ENCODE data around the gene CPNE7.
"Not testable (repeated sequence)": the region's sequence is repeated elsewhere in the genome, so short reads cannot be mapped to it uniquely, and the experiment has no call there.

The CPNE7 gene

GRCh38 chr16:89581045-89581695 lies 5.6 kb downstream of the CPNE7 start:
- FAIRE-seq (no peak), DNase-seq (ENCODE audit: extremely low spot score, insufficient read length, low read depth) (no peak)

- no peak for FAIRE-seq
- DNase-seq (ENCODE audit: extremely low spot score, insufficient read length, low read depth), result no peak
These were observed 6.5 kb downstream of the CPNE7 start for GRCh38 chr16:89581861-89582563.

- DNase-seq (ENCODE audit: extremely low spot score, insufficient read length, low read depth) (no peak), FAIRE-seq (no peak)
These were observed 7.1 kb downstream of the CPNE7 start for GRCh38 chr16:89582614-89583196.

GRCh38 chr16:89583197-89583894 lies 7.8 kb downstream of the CPNE7 start:
- FAIRE-seq, result no peak

GRCh38 chr16:89583895-89584644 lies 8.5 kb downstream of the CPNE7 start:
- FAIRE-seq (no peak), DNase-seq (ENCODE audit: extremely low spot score, insufficient read length, low read depth) (no peak)

More at GRCh38 chr16:89583197-89583894, 7.8 kb downstream of the CPNE7 start:
- no peak for DNase-seq (ENCODE audit: extremely low spot score, insufficient read length, low read depth)

GRCh38 chr16:89584768-89585549 lies 9.4 kb downstream of the CPNE7 start:
- no peak for FAIRE-seq

GRCh38 chr16:89586218-89586617 lies 10.7 kb downstream of the CPNE7 start:
- DNase-seq (ENCODE audit: extremely low spot score, insufficient read length, low read depth), result no peak
- FAIRE-seq, result no peak

More at GRCh38 chr16:89584768-89585549, 9.4 kb downstream of the CPNE7 start:
- DNase-seq (ENCODE audit: extremely low spot score, insufficient read length, low read depth), result no peak

- no peak for DNase-seq (ENCODE audit: extremely low spot score, insufficient read length, low read depth)
- no peak for FAIRE-seq
These were observed 11.3 kb downstream of the CPNE7 start for GRCh38 chr16:89586853-89587252.

GRCh38 chr16:89587676-89588075 lies 12.1 kb downstream of the CPNE7 start:
- DNase-seq (ENCODE audit: extremely low spot score, insufficient read length, low read depth); FAIRE-seq: not testable (repeated sequence)

GRCh38 chr16:89588413-89589109 lies 13.0 kb downstream of the CPNE7 start:
- DNase-seq (ENCODE audit: extremely low spot score, insufficient read length, low read depth) (no peak), FAIRE-seq (no peak)

GRCh38 chr16:89589241-89589926 lies 13.8 kb downstream of the CPNE7 start:
- DNase-seq (ENCODE audit: extremely low spot score, insufficient read length, low read depth) (no peak), FAIRE-seq (no peak)

- DNase-seq (ENCODE audit: extremely low spot score, insufficient read length, low read depth) (no peak), FAIRE-seq (no peak)
These were observed 18.3 kb downstream of the CPNE7 start for GRCh38 chr16:89593841-89594240.

GRCh38 chr16:89595330-89596060 lies 19.9 kb downstream of the CPNE7 start:
- DNase-seq (ENCODE audit: extremely low spot score, insufficient read length, low read depth) (no peak), FAIRE-seq (no peak)

GRCh38 chr16:89596061-89596689 lies 20.6 kb downstream of the CPNE7 start:
- FAIRE-seq (no peak), DNase-seq (ENCODE audit: extremely low spot score, insufficient read length, low read depth) (no peak)

- no peak for DNase-seq (ENCODE audit: extremely low spot score, insufficient read length, low read depth)
- FAIRE-seq, result no peak
These were observed 21.5 kb downstream of the CPNE7 start for GRCh38 chr16:89596957-89597649.

- FAIRE-seq, result no peak
- no peak for DNase-seq (ENCODE audit: extremely low spot score, insufficient read length, low read depth)
These were observed 22.6 kb downstream of the CPNE7 start for GRCh38 chr16:89598199-89598598.

Data from GM18507 (cell line).